ENCODE measurements around the gene ADAM8.

The ADAM8 gene

GRCh38 chr10:133318494-133319127 lies 41.9 kb upstream of the ADAM8 start:
- H3K27ac ChIP-seq (ENCODE audit: low read length): no peak overlapping the region
- peak overlapping the region in 1 of 2 experiments; percentile 44; a peak in 2 of 4 replicates for H3K4me3 ChIP-seq (ENCODE audit: low read depth in 1 of 2, low read length in 2 of 2)
- peaks cover 4% of the 10 kb centered on the region; the same call in 1 of the 2 replicates for H4K20me1 ChIP-seq (ENCODE audit: insufficient read depth, low read length)
- peak; percentile 63 for DNase-seq
- peak; percentile 91 for ATAC-seq (ENCODE audit: insufficient read depth, low read depth)
- H3K9me3 ChIP-seq (ENCODE audit: insufficient read depth, low read length, severe bottlenecking): no peaks in the 10 kb centered on the region
- peak overlapping the region; percentile 53 for H2AFZ ChIP-seq (ENCODE audit: low read depth, low read length)
- H3K9ac ChIP-seq (ENCODE audit: low read depth, low read length): no peak overlapping the region; the same call in 1 of the 2 replicates
- H3K4me2 ChIP-seq (ENCODE audit: insufficient read depth, low read length): peak overlapping the region; percentile 64
- peaks cover 10% of the 10 kb centered on the region for H3K27me3 ChIP-seq (ENCODE audit: insufficient read depth, low read length, poor library complexity)
- TF ChIP-seq CTCF (IDR thresholded peaks at IDR 0.05; ENCODE audit: borderline replicate concordance, extremely low read depth, low read length, poor library complexity, severe bottlenecking) (peak; percentile 76), EZH2 (IDR thresholded peaks at IDR 0.05; ENCODE audit: borderline replicate concordance, low read depth, low read length, severe bottlenecking) (no peak)
- H3K36me3 ChIP-seq (ENCODE audit: insufficient read depth, low read length): no peaks in the 10 kb centered on the region
- H3K4me1 ChIP-seq (ENCODE audit: insufficient read depth, low read length): peaks cover 6% of the 10 kb centered on the region
- H3K79me2 ChIP-seq (ENCODE audit: insufficient read depth, low read length): no peaks in the 10 kb centered on the region

DNA sequence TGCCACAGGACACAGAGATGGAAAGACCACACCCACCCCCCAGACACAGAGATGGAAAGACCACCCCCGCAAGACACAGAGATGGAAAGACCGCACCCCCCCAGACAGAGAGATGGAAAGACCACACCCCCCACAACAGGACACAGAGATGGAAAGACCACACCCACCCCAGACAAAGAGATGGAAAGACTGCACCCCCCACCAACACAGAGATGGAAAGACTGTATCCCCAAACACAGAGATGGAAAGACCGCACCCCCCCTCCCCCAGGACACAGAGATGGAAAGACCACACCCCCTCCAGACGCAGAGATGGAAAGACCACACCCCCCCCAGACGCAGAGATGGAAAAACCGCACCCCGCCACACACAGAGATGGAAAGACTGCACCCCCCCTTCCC lies 40.1 kb upstream of the ADAM8 start:
- Histone ChIP-seq H4K20me1 (ENCODE audit: insufficient read depth, low read length) (peaks cover 4% of the 10 kb centered on the region; the same call in 1 of the 2 replicates), H3K79me2 (ENCODE audit: insufficient read depth, low read length) (no peaks in the 10 kb centered on the region), H3K4me2 (ENCODE audit: insufficient read depth, low read length) (no peak overlapping the region), H3K4me3 (ENCODE audit: low read depth in 1 of 2, low read length in 2 of 2) (no peak overlapping the region), H3K36me3 (ENCODE audit: insufficient read depth, low read length) (peaks cover 12% of the 10 kb centered on the region), H3K4me1 (ENCODE audit: insufficient read depth, low read length) (peaks cover 6% of the 10 kb centered on the region), H3K9ac (ENCODE audit: low read depth, low read length) (no peak overlapping the region), H3K9me3 (ENCODE audit: insufficient read depth, low read length, severe bottlenecking) (no peaks in the 10 kb centered on the region), H2AFZ (ENCODE audit: low read depth, low read length) (no peak overlapping the region), H3K27me3 (ENCODE audit: insufficient read depth, low read length, poor library complexity) (peaks cover 10% of the 10 kb centered on the region), H3K27ac (ENCODE audit: low read length) (no peak overlapping the region)
- ATAC-seq (ENCODE audit: insufficient read depth, low read depth): no peak
- no peak for DNase-seq
- TF ChIP-seq EZH2 (IDR thresholded peaks at IDR 0.05; ENCODE audit: borderline replicate concordance, low read depth, low read length, severe bottlenecking) (no peak), CTCF (IDR thresholded peaks at IDR 0.05; ENCODE audit: borderline replicate concordance, extremely low read depth, low read length, poor library complexity, severe bottlenecking) (no peak)

DNA sequence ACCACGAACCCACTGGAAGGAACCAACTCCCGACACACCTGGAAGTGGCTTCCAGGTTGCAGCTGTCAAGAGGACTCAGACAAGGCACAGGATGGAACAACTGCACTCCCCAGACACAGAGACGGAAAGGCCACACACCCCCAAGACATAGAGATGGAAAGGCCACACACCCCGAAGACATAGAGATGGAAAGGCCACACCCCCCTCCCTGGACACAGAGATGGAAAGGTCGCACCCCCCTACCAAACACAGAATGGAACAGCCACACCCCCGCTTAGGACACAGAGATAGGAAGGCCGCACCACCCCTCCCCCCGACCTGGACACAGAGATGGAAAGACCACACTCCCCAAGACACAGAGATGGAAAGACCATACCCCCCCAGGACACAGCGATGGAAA lies 39.6 kb upstream of the ADAM8 start:
- DNase-seq: no peak
- Histone ChIP-seq H3K36me3 (ENCODE audit: insufficient read depth, low read length) (peaks cover 17% of the 10 kb centered on the region), H3K79me2 (ENCODE audit: insufficient read depth, low read length) (no peaks in the 10 kb centered on the region), H3K4me3 (ENCODE audit: low read depth in 1 of 2, low read length in 2 of 2) (no peak overlapping the region), H3K4me1 (ENCODE audit: insufficient read depth, low read length) (peaks cover 6% of the 10 kb centered on the region), H4K20me1 (ENCODE audit: insufficient read depth, low read length) (peaks cover 4% of the 10 kb centered on the region; the same call in 1 of the 2 replicates), H3K4me2 (ENCODE audit: insufficient read depth, low read length) (no peak overlapping the region), H3K27me3 (ENCODE audit: insufficient read depth, low read length, poor library complexity) (peaks cover 10% of the 10 kb centered on the region), H3K9me3 (ENCODE audit: insufficient read depth, low read length, severe bottlenecking) (no peaks in the 10 kb centered on the region), H3K27ac (ENCODE audit: low read length) (no peak overlapping the region), H3K9ac (ENCODE audit: low read depth, low read length) (no peak overlapping the region), H2AFZ (ENCODE audit: low read depth, low read length) (no peak overlapping the region)
- ATAC-seq (ENCODE audit: insufficient read depth, low read depth): no peak
- TF ChIP-seq EZH2 (IDR thresholded peaks at IDR 0.05; ENCODE audit: borderline replicate concordance, low read depth, low read length, severe bottlenecking): no peak
- TF ChIP-seq CTCF (IDR thresholded peaks at IDR 0.05; ENCODE audit: borderline replicate concordance, extremely low read depth, low read length, poor library complexity, severe bottlenecking): no peak

All from DND-41 (cell line).